GM18519 (cell line): Measurements from ENCODE around the gene ZMYND10.

Experiments
- ATAC-seq: cut with Tn5 transposase; IDR thresholded peaks from one replicate; pipeline ENCODE4 v1.9.1; 2021; ENCODE audit warnings: mild to moderate bottlenecking, moderate library complexity; ENCODE audit not compliant: unreplicated experiment, low FRiP score

The ZMYND10 gene

DNA sequence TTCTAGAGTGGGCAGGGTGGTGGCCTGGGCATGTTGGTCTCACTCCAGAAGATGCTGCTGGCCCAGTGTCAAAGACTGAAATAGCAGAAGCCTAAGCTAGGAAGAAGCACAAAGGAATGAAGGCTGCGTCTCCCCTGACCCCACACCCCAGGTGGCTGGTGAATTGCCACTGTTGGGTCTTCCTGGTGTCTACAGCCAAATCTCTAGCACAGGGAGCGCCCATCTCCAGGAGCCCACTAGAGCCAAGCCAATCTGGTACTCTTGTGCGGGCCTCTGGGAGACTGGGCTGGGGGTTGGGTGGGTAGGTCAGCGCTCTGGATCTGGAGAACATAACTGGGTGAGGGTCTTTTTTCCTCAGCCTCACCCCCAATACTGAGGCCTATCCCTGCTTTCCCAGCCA, 18.4 kb downstream of the ZMYND10 start:
- no peak for ATAC-seq

DNA sequence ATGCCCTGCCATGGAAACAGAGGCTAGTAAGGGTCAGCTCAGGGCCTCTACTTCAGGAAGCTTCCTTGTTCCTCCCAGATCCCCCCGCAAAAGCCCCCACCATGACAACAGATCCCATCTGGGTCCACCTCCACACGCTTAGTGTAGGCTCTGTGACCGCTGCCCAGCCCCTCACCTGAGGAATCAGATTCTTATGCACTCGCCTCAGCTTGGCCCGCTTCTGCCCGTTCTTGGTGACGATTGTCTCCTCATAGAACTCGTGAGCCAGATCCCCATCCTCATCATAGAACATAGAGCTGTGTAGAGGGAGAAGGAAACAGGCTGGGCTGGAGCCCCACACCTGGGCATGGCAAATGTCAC, 19.4 kb downstream of the ZMYND10 start:
- ATAC-seq, result no peak

DNA sequence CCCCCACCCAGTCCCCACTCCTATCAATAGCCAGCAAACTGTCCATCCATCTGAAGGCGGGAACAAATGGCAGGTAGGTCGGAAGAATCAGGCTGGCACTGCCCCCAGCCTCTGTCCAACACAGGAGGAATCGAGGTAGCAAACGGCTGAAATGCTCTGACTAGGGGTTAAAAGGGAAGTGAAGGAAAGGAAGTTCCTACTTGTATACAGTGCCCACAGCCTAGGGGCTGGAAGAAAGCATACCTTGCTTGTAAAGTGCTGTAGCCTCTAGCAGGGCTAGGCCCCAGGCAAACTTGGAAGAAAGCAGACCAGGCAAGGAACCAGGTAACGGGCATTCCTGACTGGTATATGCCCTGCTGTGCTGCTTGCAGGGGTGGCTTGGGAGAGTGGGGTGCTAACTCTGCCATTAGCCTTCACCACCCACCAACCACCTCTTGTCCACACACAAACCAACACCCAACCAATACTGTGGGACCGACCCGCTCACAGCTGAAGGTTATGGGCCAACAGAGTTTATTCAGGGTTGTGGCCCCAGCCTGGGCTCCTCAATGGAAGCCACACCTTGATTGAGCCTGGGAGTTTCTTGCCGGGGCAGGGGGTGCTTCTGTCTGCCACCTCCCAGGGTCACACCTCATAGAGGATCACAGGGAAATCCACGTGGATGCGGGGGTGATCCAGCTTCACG, 19.9 kb downstream of the ZMYND10 start:
- ATAC-seq, result no peak

DNA sequence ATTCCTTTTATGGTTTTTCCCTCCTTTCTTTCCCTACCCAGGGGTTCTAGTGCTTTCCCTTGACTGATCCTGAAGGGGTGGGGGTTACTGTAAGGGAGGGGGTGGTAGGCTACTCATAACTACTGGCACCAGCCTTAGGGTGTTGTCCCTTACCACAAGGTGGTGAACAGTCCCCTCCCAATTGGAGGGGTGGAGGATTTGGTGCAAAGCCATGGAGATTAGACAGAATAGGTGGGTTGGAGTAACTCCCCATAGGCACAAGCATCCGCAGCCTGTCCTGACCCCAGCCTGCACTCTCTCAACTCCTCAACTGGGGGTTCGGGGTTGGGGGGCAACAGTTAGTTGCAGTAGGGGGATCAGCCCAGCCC, 20.4 kb downstream of the ZMYND10 start:
- no peak for ATAC-seq

DNA sequence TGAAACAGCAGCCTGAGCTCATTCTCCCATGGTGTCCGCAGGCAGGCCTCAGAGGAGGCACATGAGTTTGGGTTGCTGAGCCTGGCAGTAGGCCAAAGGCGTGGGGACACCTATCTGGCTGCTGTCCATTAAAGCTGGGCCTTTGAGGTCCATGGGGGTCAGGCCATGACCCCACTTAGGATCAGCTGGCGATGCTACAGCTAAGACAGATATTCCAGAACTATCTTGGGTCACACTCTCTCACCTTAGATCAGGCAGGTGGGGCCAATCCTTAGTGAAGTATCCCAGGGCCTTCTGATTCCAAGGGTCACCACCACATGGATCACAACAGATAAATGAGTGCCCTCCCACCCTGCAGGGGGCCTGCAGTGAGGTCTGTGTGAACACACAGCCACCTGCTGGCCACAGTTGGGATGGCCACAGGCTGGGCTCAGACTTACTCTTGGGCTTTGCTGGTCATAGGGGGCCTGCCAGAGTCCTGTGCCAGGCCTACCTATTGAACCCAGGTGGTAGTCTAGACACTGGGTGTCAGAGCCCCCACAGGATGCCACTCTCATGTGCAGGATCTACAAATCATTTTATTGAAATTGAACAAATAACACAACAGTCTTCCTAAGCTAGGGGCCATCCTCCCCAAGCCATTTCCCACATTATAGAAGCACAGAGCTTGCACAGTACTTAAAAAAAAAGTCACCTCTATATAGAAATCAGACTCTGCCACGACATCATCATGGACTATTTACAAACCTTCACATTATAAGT, 21.0 kb downstream of the ZMYND10 start:
- ATAC-seq, result no peak

DNA sequence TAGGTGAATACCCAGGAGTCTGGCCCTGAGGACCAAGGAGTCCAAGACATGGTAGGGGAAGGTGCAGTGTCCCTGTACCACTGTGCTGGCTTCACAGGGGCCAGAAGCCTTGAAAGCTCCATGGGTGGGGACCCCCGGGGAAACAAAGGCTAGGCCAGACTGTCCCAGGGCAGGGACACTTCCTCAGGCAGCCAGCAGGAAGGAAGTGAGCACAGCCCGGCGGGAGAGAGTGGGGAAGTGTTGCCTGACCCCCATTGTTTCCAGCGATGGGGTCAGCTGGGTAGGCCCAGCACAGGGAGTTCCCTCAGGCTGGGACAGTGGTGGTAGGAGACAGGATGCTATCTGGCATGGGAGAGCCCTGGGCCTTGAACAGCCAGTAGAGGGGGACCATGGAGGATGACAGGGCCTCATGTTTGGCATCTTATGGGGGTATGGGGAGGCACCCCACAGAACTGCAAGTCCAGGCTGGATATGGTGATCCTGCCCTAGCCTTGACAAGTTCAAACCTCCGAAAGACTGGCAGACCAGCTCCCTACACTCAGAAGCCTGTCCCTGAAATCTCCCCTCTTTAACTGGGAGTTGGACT, 21.8 kb downstream of the ZMYND10 start:
- no peak for ATAC-seq

DNA sequence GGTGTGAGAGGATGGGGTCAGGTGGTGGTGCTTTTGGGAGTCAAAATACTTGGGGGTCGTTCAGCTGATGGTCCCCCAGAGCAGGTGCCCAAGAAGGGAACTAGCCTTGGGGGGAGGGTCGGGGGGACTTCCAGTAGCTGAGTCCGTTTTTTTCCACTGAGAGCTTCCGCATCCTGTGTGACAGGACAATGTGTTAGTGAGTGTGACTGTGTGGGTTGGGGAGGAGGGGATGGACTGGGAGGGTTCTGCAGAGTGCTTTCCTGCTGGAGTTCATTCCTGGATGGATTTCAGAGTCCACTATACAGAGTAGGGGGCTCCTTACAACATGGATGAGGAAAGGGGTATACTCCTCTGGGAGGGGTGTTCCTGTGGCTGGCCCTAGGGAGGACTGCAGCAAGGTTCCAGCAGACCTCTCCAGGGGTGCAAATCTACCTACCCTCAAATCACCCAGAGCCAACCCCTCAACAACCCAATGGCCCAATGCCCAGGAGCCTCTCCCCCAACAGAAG, 22.4 kb downstream of the ZMYND10 start:
- ATAC-seq, result no peak

DNA sequence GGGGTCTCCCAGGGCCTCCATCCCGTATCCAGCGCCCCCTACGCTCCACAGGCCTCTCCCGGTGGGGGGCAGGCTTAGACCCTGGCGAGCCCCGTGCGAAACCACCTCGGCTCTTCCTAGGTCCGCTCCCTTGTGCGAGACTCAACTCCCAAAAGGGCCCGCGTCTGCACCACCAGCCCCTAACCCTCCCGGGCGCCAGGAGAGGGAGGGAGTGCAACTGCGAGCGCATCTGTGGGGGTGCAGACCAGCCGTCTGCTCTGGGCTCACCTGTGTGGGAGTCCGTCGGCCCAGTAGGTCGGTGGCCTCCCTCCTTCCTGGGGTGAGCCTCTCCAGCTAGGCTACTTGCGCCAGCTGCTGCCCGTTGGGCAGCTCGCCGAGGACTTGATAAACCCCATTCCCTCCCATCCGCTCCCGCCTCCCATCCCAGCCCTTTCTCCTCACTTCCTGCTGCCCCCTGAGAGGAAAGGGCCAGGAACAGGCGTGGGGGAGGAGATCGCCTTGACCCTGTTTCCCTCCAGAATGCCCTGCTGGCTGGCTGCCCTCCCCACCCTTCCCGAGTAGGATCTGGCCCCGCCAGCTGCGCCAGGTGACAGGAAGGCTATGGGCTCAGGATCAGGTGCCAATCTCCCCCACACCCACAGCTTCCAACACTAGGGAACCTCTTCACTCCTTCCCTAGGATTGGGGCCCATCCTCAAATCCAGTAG, 23.0 kb downstream of the ZMYND10 start, which contains the start of gene HYAL2:
Gene HYAL2 (minus strand): TSS at position 360 of the 706 bp plus-strand sequence. CDS start 2,256 bp downstream, outside the sequence.
- ATAC-seq, result no peak

DNA sequence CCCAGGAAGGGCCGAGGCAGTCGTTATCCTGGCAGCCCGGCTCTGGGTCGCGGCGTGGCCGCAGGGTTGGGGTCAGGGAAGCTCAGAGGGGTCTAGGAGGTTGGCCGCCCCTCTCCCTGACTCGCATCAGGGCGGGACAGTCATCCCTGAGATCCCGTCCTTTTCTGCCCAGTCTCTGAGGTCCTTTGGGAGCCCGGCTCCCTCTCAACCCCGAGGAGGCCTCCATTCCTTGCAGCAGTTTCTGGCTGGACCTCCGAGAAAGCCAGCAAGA, 23.5 kb downstream of the ZMYND10 start:
- ATAC-seq, result no peak

DNA sequence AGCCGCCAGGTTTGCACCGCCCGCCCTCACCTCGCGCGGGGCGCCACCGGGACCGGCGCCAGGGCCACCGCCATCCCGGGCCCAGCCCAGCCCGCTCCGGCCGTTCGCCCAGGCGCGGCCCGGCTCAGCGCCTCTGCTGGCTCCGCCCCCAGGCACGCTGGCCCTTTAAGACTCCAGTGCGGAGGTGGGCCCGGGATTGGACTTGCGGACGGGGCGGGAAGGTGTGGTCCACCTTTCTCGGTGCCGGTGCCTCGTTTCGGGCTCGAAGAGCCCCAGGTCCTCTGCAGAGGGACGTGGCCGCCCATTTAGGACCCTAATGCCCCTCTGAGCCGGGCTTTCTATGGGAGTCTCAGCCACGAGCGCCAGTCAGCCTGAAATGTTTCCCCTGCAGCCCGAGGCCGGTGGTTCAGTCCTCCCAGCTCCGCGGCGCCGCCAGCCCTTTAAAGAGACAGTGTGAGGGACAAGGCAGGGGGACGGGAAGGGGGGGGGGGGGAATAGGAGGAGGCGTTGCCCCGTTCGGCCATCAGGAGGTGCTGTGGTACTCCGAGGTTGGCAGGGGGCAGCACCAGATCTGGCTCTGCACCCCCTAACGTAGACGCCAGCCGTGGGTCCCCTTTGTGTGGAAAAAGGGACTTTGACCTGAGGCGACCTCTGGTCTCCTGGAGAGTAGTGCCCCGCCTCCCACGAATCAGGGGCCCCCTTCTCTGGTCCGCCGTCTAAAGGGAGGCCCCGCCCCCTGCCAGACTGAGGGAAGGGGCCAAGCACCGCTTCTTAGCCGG, 24.0 kb downstream of the ZMYND10 start:
- ATAC-seq, result no peak

DNA sequence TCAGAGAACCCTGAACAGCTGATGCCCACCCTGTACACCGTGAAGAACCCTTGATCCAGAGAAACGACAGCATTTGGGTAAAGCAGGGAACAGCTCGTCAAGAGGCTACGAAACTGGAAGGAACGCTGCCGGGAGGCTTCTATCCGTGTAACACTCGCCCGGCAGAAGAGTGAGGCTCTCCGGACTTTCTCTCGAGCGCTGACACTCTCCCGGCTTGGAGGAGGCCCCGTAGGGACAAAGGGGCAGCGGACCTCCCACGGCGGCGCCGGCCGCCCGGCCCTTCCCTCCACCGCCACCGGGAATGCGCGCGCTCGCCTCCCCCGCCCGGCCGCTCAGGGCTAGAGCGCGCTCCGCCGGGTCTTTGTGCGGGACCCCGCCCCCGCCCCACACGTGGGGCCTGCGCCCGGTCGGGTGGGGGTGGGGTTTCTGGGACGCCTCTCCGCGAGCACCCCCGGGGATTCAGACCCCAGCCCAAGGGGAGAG, 24.6 kb downstream of the ZMYND10 start:
- ATAC-seq, result no peak

DNA sequence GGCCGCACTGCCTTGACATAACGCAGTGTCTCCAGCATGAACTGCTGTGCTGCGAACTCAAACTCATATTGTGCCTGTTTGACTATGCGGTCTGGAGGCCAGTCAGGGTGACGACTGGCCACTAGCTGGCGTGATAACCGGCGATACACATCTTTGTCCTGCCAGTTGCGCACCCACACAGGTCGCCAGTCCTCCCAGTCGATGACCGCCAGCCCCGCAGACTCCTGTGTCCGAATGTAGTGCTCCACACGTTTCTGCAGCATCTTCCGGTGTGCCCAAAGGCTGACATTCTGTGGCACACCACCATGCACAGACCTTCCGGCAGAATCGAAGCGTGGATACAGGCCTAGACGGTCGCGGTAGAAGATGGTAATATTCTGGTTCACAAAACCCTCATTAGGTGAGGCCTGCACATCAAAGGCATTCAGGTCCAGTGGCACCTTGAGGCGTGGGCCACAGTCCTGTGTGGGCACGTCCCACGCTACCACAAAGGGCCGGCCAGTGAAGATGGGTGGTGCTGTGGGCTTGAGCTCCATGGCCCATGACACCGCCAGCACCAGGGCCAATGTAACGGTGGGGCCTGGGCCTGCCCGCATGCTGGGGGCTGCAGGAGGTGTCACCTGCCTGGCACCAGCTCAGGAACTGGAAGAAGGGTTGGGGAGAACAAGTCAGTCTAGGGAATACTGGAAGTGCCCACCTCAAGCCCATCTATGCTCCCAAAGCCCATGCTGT, 25.5 kb downstream of the ZMYND10 start:
- no peak for ATAC-seq

DNA sequence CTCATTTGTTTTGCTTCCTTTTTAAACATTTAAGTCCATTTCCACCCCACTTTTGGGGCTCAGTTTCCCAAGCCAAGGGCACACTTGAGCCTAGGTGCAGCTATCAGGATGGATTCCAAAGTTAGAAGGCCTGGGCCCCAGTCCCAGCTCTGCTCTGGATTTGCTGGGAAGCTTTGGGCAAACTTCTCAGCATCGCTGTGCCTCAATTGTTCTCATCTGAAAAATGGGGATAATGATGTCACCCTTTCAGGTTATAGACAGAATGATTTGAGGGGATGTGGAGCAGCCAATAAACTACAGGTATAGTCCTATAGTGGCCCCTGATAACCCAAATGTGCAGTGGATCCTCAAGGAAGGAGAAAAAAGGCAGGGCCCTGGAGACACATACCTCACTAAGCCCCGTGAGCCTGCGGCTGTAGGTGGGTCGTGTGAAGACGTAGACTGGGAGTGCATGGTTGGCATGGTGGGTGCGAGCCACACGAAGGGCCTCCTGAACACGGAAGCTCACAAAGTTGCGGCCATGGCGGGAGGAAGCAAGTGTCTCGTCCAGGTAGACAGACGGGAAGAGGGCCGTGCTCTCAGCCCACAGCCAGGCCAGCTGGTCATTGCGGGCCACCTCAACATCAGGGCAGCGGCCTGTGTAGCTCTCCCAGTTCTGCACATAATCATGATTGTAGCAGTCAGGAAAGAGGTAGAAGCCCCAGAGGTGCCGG, 26.2 kb downstream of the ZMYND10 start:
- no peak for ATAC-seq

DNA sequence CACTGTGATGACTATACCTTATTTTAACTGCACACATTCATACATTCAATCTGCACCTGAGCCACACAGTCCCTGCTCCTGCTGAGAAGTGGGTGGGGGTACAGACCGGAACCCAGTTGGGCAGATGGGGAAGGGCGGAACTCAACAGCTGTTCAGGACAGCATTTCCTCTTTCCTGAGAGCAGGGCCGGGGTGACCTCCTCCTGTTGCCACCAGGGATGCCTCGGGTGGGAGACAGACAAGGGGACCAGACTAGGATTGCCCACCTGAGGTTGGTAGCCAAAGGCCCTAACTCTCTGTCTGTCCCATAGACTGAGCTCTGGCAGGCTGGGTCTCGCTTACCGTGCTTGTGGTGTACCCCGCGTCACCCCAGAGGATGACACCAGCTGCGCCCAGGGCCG, 26.9 kb downstream of the ZMYND10 start:
- ATAC-seq, result no peak

DNA sequence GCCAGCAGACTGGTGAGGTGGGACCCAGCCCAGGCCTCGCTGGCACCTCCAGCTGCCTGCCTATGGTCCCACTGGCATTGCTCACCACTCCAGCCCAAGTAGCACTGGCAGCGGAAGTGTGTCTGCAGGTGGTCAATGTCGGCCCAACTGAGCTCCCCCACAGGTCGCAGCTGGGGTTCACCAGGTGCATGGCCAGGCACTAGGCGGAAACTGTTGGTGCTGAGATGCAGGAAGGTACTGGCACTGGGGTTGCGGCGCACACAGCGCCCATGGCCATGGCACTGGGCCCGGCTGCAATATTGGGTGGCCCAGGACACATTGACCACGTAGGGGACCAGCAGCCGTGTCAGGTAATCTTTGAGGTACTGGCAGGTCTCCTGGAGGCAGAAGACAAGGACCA, 27.4 kb downstream of the ZMYND10 start:
- ATAC-seq, result no peak

DNA sequence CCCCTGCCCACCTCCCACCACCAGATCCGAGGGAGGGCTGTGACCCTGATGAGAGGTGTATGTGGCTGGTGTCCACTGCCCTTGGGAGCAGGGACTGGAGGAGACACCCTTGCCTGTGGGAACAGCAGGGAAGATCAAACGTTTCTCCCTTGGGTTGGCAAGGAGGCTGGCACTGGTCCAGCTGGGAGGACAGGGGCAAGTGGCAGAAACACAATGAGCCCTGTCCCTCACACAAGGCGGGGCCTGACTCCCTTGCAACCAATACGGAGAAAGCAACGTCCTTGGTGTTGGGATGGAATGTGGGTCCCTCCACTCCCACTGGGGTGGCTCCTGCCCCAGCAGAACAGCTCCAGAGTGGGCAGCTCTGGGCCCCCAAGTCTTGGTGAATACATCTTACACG, 28.2 kb downstream of the ZMYND10 start:
- no peak for ATAC-seq

DNA sequence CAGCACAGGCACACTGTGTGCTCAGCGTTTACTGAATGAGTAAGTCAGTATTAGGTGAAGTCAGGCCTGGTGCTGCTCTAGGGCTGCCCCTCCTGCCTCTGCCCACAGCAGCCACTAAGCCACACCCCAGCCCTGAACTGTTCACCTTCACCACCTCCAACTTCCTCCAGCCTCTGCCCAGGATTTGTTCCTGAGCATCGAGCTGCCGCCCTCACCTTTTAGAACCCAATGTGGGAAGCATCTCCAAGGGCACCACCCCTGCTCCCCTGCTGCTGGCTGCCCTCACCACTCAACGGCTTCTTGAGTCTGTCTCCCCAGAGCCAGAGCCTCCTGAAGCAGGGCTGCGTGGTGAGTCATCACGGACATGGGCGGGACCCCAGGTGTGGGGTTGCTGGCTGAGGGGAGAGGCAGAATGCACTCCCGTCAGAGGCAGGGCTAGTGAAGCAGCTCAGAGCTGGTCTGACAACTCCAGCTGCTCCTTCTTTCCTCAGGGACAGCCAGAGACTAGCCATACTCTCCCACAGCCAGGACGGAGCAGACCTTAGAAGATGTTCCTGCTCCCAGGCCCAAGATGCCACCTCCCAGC, 28.8 kb downstream of the ZMYND10 start:
- no peak for ATAC-seq

DNA sequence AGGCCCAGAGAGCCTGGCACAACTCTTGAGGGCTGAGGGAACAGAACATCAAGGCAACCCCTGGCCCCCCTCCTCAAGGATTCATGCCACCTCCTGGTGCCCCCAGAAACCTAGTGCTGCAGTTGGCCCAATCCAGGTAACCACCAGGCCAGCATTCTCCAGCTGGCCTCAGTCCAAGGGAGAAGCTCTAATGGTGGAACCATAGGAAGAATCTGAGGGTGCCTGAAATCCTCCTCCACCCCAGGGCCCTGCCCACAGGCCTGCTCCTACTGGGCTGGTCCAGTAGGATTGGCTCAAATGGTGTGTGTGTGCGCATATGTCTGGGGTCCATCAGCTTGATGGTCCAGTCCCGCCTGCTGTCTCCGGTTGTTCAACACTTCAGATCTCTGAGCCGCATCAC, 30.7 kb downstream of the ZMYND10 start:
- ATAC-seq, result no peak

DNA sequence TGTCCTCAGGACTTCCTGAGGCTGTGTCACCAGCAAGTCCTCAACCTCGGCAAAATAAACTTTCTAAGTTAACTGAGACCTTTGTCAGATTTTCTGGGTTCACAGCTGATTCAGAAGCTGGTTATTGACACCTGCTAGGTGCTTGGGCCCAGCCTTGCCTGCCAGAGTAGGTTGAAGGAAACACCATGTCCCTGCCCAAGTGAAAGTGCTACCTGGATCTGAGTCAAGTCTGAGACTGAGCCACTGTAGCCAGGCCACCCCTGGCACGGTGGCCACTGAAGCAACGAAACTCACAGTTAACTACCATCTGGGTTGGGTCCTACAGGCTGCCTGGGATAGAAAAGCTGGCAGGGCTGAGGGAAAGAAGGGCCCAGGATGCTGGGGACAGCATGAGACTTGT, 31.2 kb downstream of the ZMYND10 start:
- ATAC-seq, result no peak
